NCI-H345 treated with DMSO at 0.1 percent for 48 hours (cell line): ENCODE measurements around the gene HDDC2.
"Not testable (repeated sequence)": the region's sequence is repeated elsewhere in the genome, so short reads cannot be mapped to it uniquely, and the experiment has no call there.

Experiments
- DNase-seq: peaks from one replicate; lab custom pipeline; 2025; ENCODE audit not compliant: unreplicated experiment; lab: John Stamatoyannopoulos, UW

Gene HDDC2

GRCh38 chr6:125307150-125307838 lies 5.5 kb upstream of the HDDC2 start:
- DNase-seq = no peak

DNA sequence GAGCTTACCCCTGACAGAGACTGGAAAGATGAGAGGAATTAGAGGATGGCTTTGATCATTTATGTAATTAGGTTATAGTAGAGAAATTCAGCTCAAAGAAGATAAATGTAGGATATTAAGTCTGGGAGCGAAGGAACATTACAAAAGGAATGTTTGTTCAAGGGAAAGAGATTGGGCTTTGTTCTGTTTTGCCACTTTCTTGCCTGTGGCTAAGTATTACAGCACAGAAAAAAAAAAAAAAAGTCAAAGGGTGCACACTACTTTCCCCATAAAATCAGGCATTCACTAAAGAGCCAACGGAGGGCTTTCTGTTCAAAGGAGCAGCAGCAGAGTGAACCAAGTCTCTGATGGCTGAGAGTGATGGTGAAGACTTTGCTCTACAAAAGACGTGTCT lies 5.0 kb upstream of the HDDC2 start:
- no peak for DNase-seq

DNA sequence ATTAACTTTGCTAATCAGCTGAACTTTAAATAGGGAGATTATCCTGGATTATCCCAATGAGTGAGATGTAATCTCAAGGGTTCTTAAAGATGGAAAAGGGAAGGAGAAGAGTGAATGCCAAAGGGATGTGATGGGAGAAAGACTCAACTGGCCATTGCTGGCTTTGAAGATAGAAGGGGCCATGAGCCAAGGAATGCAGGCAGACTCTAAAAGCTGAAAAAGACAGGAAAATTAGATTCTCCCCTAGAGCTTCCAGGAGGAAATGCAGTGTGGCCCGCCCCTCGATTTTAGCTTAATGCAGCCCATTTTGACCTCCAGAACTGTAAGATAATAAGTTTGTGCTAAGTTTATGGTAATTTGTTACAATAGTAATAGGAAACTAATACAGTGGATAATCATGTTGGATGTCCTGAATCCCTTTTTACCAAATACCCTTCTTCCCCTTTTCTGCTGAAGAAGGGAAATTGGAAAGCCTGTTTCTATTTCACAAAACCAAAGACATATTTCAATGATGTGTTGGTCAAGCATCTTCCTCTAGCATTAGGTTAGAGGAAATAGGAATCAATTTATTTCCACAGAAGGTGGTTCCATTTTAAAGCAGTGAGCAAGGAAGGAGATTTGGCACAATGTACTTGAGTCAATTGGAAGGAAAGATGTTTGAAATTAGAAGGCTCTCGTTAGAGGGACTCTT lies 3.3 kb upstream of the HDDC2 start:
- no peak for DNase-seq

DNA sequence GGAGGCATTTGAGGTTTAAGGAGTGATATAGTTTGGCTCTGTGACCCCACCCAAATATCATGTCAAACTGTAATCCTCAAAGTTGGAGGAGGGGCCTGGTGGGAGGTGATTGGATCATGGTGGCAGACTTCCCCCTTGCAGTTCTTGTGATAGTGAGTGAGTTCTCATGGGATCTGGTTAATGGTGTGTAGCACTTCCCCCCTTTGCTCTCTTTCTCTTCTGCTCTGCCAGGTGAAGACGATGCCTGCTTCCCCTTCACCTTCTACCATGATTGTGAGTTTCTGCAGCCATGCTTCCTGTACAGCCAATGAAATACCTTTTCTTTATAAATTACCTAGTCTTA lies 1.7 kb upstream of the HDDC2 start:
- DNase-seq = no peak

DNA sequence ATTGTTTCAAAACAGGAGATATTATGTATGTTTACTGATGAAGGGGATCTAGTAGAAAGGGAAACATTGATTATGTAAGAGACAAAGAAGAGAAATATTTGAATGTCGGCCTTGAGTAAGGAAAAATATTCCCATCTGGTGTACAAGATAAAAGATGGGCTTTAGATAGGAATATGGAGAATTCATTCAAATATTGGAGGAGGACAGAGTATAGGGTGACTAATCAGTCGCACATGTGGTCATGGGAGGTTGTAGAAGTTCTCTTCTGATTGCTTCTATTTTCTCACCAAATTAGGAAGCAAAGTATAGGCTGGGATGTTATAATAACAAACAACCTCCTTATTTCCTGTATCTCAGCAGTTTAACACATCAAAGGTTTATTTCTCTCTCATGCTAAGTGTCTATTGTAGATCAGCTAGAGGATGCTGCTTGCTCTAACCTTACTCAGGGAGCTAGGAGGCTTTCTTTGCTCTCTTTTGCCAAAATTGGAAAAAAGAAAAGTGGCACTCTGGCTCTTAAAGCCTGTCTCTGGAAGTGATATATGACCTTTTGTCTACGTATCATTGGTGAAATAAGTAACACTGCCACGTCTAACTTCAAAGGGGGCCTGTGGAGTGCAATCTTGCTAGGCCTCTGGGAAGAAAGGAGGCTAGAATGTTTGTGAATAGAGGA lies 1.2 kb upstream of the HDDC2 start:
- DNase-seq = no peak

GRCh38 chr6:125300992-125301434 lies 754 bp downstream of the HDDC2 start:
- peak; percentile 5 for DNase-seq

- no peak for DNase-seq
Measured at GRCh38 chr6:125299257-125299656, 2.5 kb downstream of the HDDC2 start.

DNA sequence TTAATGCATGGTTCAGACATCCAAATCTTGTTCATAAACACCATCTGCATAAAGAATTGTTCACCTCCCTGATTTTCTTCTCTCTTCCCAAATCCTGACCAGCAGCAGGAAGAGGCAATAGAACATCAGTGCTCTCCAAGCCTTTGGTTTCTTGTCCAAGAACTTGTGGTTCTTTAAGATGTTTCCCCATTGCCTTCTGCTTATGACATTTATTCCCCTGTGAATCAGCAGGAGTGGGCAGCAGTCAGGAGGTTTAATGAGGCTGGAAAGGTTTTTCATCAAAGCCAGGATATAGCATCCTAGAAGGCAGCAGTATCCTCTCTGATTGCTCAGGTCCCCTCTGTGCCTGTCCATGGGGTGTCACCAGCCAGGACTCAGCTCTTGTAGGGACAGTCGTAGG lies 5.3 kb downstream of the HDDC2 start:
- DNase-seq = no peak

DNA sequence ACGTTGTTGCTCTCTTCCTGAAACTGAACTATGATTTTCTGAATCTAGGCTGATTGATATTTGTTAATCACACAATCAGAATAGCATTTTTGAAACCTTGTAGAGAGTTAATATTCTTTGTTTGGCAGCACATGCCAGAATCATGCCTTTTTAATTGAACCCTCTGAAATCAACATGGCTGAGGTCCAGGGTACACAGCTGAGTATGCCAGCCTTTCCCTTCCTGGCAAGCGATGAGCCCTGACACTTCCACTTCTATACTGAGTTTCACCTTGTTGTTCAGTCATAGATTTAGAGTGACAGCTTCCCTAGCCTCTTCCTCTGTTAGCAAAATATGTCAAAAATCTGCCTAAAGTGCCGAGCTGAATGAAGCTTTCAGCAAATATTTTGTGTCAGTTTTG lies 6.8 kb downstream of the HDDC2 start:
- DNase-seq = no peak

GRCh38 chr6:125294036-125294435 lies 7.7 kb downstream of the HDDC2 start:
- DNase-seq = no peak

- DNase-seq = no peak
Measured at GRCh38 chr6:125293587-125293986, 8.2 kb downstream of the HDDC2 start.

DNA sequence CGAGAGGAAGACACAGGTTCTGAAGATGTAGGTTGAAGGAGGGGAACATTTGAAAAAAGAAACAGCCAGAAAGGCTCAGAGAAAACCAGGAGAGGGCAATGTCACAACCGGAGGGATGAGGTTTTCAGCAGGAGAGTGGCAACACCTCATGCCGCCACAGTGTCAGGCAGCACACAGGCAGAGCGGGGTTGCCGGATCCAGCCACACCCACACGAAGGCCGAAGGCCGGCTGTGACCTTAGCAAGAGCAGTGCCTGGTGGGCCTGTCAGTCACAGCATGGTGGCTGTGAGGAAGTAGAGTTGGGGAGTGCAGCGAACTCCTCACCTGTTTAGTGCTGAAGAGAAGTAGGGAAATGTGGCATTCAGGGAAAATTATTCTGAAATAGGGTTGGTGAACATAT lies 14.0 kb downstream of the HDDC2 start:
- DNase-seq = no peak

DNA sequence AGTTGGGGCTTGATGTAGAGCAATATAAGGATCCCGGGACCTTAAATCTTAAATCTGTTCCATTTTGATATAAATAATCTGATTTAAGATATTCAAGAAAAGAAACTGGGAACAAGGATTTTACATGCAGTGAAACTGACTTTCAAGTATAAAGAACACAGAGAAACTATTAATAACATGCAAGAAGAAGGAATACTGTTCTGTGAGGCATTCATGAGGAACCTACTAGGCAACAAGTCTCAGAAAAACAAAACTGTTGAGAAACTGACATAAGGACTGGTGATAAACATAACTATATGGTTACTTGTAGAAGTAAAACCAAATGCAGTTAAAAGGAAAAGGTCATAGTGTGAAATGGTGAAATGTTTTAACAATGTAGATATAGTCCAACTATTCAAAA lies 15.8 kb downstream of the HDDC2 start:
- no peak for DNase-seq

DNA sequence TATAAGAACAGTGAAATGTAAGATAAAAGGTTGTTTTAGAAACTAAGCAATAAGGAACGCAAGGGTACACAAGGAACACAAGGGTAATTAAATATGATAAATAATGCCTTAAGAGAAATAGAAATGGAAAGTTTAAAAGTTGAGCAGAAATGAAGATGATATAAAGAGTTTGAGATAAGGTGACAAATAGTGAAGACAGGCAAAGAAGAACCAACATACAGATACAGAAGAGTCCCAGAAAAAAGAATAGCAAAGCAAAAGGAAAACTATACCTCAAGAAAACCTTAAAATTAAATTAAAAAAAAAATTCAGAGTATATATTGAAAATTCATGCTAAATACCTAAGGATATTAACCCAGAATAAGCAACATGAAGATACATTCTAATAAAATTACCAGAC lies 16.4 kb downstream of the HDDC2 start:
- DNase-seq = no peak

DNA sequence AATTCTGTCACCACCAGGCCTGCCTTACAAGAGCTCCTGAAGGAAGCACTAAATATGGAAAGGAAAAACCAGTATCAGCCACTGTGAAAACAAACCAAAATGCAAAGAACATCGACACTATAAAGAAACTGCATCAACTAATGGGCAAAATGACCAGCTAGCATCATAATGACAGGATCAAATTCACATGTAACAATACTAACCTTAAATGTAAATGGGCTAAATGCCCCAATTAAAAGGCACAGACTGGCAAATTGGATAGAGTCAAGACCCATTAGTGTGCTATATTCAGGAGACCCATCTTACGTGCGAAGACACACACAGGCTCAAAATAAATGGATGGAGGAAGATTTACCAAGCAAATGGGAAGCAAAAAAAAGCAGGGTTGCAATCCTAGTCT lies 19.3 kb downstream of the HDDC2 start:
- not testable (repeated sequence) for DNase-seq

DNA sequence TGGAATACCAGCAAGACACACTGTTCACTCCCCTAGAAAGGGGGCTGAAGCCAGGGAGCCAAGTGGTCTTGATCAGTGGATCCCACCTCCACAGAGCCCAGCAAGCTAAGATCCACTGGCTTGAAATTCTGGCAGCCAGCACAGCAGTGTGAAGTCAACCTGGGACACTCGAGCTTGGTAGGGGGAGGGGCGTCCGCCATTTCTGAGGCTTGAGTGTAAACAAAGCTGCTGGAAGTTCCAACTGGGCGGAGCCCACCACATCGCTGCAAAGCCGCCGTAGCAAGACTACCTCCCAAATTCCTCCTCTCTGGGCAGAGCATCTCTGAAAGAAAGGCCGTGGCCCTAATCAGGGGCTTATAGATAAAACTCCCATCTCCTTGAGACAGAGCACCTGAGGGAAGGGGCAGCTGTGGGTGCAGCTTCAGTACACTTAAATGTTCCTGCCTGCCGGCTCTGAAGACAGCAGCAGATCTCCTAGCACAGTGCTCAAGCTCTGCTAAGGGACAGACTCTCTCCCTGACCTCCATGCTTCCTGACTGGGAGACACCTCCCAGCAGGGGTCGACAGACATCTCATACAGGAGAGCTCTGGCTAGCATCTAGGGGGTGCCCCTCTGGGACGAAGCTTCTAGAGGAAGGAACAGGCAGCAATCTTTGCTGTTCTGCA lies 21.3 kb downstream of the HDDC2 start:
- not testable (repeated sequence) for DNase-seq

- DNase-seq = no peak
Measured at GRCh38 chr6:125279961-125280360, 21.8 kb downstream of the HDDC2 start.

DNA sequence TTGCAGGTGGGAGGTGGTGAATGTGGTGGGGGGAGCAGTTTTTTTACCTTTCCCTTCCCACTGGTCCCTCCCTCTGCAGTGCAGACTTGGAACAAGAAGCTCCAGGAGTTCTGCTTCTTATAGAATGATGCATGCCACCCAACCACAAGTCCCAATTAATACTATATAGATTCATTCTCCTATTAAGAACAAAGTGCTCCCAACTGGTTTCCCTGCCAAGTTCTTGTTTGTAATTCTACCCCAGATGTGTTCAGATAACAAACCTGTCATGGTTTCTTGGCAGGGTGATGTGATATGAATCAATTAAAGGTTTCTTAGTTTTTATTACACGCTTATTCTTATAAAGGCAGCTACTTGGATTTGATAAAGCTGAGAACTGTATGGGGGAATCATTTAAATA lies 23.9 kb downstream of the HDDC2 start:
- no peak for DNase-seq

DNA sequence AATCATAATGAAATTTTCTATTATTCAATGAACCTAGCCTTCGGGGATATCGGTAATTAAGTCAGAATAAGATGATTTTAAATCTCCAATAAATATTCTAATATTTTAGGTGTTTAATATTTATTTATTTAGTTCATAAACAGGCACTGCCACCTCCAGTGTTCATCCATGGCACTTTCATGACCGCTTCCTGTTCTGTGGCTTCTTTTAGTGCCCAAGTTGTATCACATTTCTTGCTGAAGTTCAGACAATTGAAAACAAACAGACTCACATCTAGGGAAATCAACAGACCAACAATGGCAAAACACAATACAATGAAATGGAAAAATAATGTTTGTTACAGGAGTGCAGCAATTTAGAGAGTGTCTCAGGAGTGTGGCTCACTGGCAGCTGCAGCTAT lies 26.0 kb downstream of the HDDC2 start:
- DNase-seq = no peak

- DNase-seq = no peak
Measured at GRCh38 chr6:125274935-125275334, 26.8 kb downstream of the HDDC2 start.

DNA sequence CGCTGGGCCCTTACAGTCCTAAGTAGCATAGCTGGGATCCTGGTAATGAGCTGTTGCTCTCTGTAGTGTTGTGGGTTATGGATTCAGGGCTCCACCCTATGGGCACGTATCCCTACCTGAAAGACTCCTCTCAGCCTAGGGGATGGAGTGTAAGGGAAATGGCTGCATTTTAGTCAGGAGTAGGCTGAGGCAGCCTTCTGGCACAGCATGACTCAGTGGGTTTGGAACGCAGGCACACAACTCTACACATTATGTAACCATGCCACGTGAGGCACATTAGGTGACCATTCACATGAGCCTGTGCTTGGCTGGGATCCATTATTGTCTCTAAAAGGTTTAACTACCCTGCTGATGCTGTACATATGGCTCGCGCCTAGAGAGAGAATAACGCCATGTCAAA lies 27.8 kb downstream of the HDDC2 start:
- no peak for DNase-seq

DNA sequence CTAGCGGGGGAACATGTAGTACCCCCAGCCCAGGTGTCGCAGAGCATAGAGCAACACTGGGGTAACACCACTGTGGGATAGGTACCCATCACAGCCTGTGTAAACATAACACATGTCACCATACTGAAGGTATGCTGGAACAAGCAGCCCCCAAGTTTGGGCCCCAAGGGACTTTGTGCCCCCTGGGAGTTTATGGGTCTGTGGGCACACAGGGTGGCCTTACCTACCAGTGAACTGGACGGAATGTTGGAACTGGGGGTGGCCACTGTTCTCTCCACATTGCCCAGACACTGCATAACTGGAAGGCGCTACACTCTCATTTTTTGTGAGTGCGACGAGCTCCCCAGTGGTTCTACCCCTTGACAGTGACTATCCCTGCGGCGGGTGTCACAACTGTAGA lies 28.5 kb downstream of the HDDC2 start:
- no peak for DNase-seq
